ENCODE measurements around the gene RBMS3.

GRCh38 chr3:29389362-29389761 lies 108.5 kb downstream of the RBMS3 start:
- TF ChIP-seq CTCF (IDR thresholded peaks at IDR 0.05) (no peak), POLR2A (IDR thresholded peaks at IDR 0.05) (no peak)
